DOHH2 (cell line): ENCODE measurements around the gene DMD.

Experiments
- H3F3A ChIP-seq: fragments of 200-600 bp; sonication (generic), shearing (Covaris generic); 2 replicates; pipeline ENCODE4 v1.6.0; 2016; ENCODE audit warnings: antibody characterized with exemption, mild to moderate bottlenecking; ENCODE audit not compliant: control insufficient read depth, insufficient read depth
- H3K27ac ChIP-seq: fragments of 200-600 bp; sonication (generic); 2 replicates; pipeline ENCODE4 v1.5.1; 2014; ENCODE audit warnings: low read depth, mild to moderate bottlenecking, low read length, moderate library complexity
- H3K27me3 ChIP-seq: fragments of 200-600 bp; sonication (generic); 2 replicates; pipeline ENCODE4 v1.6.1; 2014; ENCODE audit warnings: mild to moderate bottlenecking, low read length, mixed read lengths; ENCODE audit not compliant: control insufficient read depth
- H3K36me3 ChIP-seq: fragments of 200-600 bp; sonication (generic); 2 replicates; pipeline ENCODE4 v1.6.1; 2014; ENCODE audit warnings: mild to moderate bottlenecking, low read length, moderate library complexity, mixed read lengths; ENCODE audit not compliant: control insufficient read depth
- H3K4me1 ChIP-seq: fragments of 200-600 bp; sonication (generic); 2 replicates; pipeline ENCODE4 v1.6.1; 2014; ENCODE audit warnings: mild to moderate bottlenecking, low read length, mixed read lengths; ENCODE audit not compliant: control insufficient read depth
- H3K4me2 ChIP-seq: fragments of 200-600 bp; sonication (generic); 2 replicates; pipeline ENCODE4 v1.6.0; 2014; ENCODE audit warnings: mild to moderate bottlenecking, low read length, moderate library complexity
- H3K4me3 ChIP-seq: fragments of 200-600 bp; sonication (generic); 2 replicates; pipeline ENCODE4 v1.5.1; 2014; ENCODE audit warnings: mild to moderate bottlenecking, low read length, mixed read lengths
- H3K79me2 ChIP-seq: fragments of 200-600 bp; sonication (generic); 2 replicates; pipeline ENCODE4 v1.6.1; 2014; ENCODE audit warnings: mild to moderate bottlenecking, low read length, mixed read lengths; ENCODE audit not compliant: control insufficient read depth
- H3K9me2 ChIP-seq: fragments of 200-600 bp; sonication (generic); replicated peaks from 2 replicates; pipeline ENCODE4 v1.6.1; 2014; ENCODE audit warnings: mild to moderate bottlenecking, low read length, mixed read lengths; ENCODE audit not compliant: control insufficient read depth
- H3K9me3 ChIP-seq: fragments of 200-600 bp; sonication (generic); 2 replicates; pipeline ENCODE4 v1.6.1; 2014; ENCODE audit warnings: antibody characterized with exemption, low read length, mixed read lengths; ENCODE audit not compliant: control insufficient read depth, insufficient read depth
- H4K20me1 ChIP-seq: fragments of 200-600 bp; sonication (generic); 2 replicates; pipeline ENCODE4 v1.6.0; 2014; ENCODE audit warnings: low read depth, mild to moderate bottlenecking, antibody characterized with exemption, low read length, moderate library complexity; ENCODE audit not compliant: control insufficient read depth, insufficient read depth
- EZH2phosphoT487 ChIP-seq: fragments of 200-600 bp; sonication (generic); IDR thresholded peaks from 2 replicates; pipeline ENCODE4 v1.6.1; 2017; ENCODE audit warnings: borderline replicate concordance, mild to moderate bottlenecking, antibody characterized with exemption, low read length, moderate library complexity, mixed read lengths
- TF ChIP-seq, protein P1 (sequence below): fragments of 200-600 bp; sonication (generic); IDR thresholded peaks from one replicate; pipeline ENCODE4 v1.5.1; 2014; ENCODE audit warnings: antibody characterized with exemption, mild to moderate bottlenecking, low read depth, low read length; ENCODE audit not compliant: poor library complexity, severe bottlenecking

DMD gene

DNA sequence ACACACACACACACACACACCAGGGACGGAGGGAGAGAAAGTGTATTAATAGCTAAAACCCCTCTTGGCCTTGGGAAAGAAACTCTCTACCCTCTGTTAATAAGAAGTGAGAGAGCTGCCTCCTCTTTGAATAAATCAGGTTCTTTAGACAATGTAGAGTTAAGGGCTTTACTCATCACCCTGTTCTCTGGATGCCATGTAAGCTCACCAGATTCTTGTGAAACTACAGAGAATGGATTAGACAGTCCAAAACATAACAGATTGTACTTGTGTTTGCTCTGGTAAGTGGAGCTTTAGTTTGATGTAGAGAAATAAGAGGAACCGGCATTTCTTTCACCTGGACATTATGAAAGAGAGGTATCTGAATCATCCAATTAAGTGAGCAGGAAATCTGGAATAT is 263.2 kb downstream of the DMD start:
- no peaks in the 10 kb centered on the region for H4K20me1 ChIP-seq
- no peaks in the 10 kb centered on the region for H3K79me2 ChIP-seq
- no peak overlapping the region for H3K4me3 ChIP-seq
- no peaks in the 10 kb centered on the region for H3K9me2 ChIP-seq
- no peaks in the 10 kb centered on the region for H3F3A ChIP-seq
- H3K36me3 ChIP-seq: no peaks in the 10 kb centered on the region
- no peaks in the 10 kb centered on the region for H3K9me3 ChIP-seq
- H3K27me3 ChIP-seq: no peaks in the 10 kb centered on the region
- TF ChIP-seq EZH2phosphoT487: no peak
- TF ChIP-seq, protein P1, sequence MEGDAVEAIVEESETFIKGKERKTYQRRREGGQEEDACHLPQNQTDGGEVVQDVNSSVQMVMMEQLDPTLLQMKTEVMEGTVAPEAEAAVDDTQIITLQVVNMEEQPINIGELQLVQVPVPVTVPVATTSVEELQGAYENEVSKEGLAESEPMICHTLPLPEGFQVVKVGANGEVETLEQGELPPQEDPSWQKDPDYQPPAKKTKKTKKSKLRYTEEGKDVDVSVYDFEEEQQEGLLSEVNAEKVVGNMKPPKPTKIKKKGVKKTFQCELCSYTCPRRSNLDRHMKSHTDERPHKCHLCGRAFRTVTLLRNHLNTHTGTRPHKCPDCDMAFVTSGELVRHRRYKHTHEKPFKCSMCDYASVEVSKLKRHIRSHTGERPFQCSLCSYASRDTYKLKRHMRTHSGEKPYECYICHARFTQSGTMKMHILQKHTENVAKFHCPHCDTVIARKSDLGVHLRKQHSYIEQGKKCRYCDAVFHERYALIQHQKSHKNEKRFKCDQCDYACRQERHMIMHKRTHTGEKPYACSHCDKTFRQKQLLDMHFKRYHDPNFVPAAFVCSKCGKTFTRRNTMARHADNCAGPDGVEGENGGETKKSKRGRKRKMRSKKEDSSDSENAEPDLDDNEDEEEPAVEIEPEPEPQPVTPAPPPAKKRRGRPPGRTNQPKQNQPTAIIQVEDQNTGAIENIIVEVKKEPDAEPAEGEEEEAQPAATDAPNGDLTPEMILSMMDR: no peak
- no peaks in the 10 kb centered on the region for H3K4me1 ChIP-seq
- H3K27ac ChIP-seq: no peak overlapping the region
- H3K4me2 ChIP-seq: no peak overlapping the region

DNA sequence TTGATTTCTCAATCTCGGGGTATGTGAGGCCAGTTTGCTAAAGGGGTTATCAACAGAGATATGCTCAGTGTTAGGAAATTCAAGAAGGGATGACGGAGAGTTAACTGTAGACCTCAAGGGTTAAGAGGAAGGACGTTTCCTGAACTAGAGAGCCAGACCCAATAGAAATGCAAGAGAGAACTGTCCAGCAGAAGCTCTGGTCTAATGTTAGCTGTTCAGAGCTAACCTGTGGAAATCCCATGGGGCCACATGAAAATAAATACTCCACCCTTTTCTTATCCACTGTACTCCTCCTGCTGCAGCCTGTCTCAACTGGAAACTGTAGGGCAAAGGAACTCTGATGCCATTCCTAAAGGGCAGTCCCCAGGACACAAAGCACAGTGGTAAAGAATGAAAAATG is 274.3 kb downstream of the DMD start:
- no peaks in the 10 kb centered on the region for H3K4me1 ChIP-seq
- no peak overlapping the region for H3K4me3 ChIP-seq
- no peaks in the 10 kb centered on the region for H3K79me2 ChIP-seq
- no peaks in the 10 kb centered on the region for H3K27me3 ChIP-seq
- H3K9me2 ChIP-seq: no peaks in the 10 kb centered on the region
- no peaks in the 10 kb centered on the region for H3K36me3 ChIP-seq
- no peaks in the 10 kb centered on the region for H4K20me1 ChIP-seq
- H3K27ac ChIP-seq: no peak overlapping the region
- no peaks in the 10 kb centered on the region for H3K9me3 ChIP-seq
- H3F3A ChIP-seq: no peaks in the 10 kb centered on the region
- H3K4me2 ChIP-seq: no peak overlapping the region
- no peak for TF ChIP-seq EZH2phosphoT487
- TF ChIP-seq, protein P1: no peak

DNA sequence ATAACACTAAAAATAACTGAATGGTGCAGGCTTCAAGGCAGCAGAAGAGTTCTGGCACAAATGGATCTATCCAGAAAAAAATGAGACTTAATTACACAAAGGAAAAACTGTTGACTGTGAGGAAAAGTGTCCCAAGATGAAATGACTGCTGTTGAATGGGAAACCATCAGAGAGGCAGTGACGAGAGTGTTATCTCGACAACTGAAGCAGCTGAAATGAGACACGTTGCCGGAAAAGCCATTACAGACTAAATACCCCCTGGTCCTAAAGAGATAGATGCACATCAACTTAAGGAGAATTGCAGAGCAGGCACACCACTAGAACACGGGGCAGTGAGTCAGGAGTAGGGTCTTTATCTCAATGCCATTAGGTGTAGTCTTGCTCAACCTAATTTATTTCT is 277.8 kb downstream of the DMD start:
- H3K79me2 ChIP-seq: no peaks in the 10 kb centered on the region
- H3K27me3 ChIP-seq: no peaks in the 10 kb centered on the region
- no peaks in the 10 kb centered on the region for H3K9me2 ChIP-seq
- H3K4me1 ChIP-seq: no peaks in the 10 kb centered on the region
- TF ChIP-seq, protein P1: no peak
- TF ChIP-seq EZH2phosphoT487: no peak
- H3F3A ChIP-seq: no peaks in the 10 kb centered on the region
- H3K36me3 ChIP-seq: no peaks in the 10 kb centered on the region
- no peaks in the 10 kb centered on the region for H3K9me3 ChIP-seq
- H3K27ac ChIP-seq: no peak overlapping the region
- H3K4me3 ChIP-seq: no peak overlapping the region
- no peak overlapping the region for H3K4me2 ChIP-seq
- no peaks in the 10 kb centered on the region for H4K20me1 ChIP-seq

DNA sequence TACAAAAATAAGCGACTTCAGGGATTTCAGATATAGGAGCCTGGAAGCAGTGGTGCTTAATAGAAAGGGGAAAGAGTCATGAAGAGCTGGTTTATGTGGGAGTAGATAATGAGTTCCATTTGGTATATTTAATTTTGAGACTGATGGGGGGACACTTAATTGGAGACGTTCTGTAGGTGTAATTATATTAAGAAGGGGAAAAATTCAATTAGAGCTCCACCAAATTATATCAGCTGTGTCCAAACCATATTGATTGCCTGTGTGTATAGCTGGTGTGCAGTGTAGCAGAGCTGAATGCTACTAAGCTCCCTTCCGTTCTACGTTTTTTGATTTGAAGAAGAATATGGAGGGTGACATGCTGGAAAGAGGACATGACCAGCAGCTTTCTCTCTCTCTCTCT is 282.3 kb downstream of the DMD start:
- TF ChIP-seq, protein P1: no peak
- TF ChIP-seq EZH2phosphoT487: no peak
- Histone ChIP-seq H3K4me3 (no peak overlapping the region), H3K27ac (no peak overlapping the region), H3K36me3 (no peaks in the 10 kb centered on the region), H3F3A (no peaks in the 10 kb centered on the region), H3K9me3 (no peaks in the 10 kb centered on the region), H3K9me2 (no peaks in the 10 kb centered on the region), H4K20me1 (no peaks in the 10 kb centered on the region), H3K79me2 (no peaks in the 10 kb centered on the region), H3K4me1 (no peaks in the 10 kb centered on the region), H3K4me2 (no peak overlapping the region), H3K27me3 (no peaks in the 10 kb centered on the region)
